Fibroblast of the conjunctiva (primary cell): ENCODE measurements around the gene RING1.

Source experiments
- DNase-seq: peaks from one replicate; pipeline ENCODE4 v3.0.0-alpha.2; 2010; ENCODE audit warnings: low read depth

RING1 gene

DNA sequence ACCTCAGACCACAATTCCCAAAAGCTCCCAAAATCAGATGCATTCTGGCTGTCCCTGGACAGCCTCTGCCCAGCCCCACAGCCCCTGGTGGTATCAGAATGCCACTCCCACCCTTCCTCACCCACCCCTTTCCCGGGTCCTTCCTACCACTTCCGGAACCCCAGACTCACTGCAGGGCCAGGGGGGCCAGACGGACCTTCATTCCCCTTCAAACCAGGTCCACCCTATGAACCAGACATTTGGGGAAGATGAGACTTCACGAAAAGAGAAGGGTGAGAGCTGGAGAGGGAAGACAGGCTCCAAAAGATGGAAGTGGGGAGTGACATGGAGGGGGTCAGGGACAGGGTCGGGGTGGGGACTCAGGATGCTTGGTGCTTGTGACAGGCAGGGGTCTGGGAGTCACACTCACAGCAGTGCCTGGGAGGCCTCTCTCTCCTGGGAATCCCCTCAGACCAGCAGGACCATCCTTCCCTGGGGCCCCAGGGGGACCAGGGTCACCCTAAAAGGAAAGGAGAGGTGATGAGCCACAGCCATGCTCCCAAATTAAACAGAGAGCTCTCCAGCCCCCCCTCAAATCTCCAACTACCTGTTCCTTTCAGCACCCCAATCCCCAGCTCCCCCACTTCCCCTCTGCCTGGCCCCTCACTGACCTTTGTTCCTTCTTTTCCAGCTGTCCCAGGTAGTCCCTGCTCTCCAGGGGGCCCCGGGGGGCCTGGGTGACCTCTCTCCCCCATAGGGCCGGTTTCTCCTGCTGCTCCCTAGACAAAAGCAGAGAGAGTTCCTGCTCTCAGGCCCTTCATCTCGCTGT, 36.2 kb upstream of the RING1 start:
- no peak for DNase-seq

DNA sequence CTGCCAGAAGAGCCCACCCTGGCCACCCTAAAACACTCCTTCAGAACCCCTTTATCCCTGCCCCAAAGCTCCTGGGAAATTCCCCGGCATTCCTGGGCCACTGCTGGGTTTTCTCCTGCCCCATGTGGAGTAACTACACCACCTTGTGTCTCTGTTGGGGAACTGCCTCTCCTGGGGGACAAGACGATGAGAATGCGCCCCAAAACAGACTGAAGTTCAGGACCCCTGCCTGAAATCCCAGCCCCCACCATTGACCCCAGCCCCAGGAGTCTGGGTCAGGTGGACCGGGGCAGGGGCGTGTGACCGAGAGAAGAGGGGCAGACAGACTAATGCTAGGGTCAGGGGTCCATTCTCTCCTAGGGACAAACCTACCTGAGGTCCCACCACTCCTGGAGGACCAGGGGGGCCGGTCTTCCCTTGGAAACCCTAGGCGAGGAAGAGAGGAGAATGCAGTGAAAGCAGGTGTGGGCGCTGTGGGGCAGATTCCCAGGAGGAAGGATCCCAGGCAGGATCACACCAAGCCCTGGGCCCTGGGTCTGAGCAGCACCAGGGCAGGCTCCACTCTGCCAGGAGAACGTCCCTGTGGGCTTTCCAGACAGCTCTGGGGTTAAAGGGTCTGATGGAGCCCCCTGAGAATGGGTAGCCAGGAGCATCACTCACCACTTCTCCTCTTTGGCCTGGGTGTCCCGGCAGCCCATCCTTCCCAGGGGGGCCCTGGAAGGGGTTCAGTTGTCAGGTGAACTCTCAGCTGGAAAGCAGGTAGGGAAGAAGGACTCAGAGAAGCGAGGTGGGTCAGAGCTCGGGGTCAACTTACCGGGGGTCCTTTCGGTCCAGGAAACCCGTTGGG, 35.4 kb upstream of the RING1 start:
- no peak for DNase-seq

DNA sequence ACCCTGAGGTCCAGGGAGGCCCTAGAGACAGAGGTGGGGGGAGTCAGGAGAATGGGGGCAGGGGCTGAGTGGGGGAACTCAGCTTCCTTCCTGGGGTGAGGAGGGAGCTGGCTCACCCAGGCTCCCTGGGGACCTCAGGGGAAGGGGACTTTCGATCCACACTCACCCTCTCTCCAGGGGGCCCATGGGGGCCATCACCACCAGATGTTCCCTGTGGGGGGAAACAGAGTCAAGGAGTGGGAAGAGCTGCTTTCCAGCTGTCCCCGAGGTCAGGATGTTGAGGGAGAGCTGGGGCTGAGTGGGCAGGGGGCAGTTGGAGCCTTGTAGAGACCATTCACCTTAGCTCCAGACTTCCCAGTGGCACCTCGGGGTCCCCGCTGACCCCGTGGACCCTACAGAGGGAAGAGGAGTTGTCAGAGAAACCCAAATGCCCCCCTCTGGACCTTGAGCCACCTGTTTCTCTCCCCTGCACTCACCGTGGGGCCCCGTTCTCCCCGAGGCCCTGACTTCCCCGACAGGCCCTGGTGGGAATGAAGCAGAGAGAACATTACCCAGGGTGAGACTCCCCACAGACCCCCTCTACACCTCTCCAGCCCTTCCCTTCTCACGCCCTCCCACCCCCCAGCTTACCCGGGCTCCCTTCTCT, 34.6 kb upstream of the RING1 start:
- DNase-seq: no peak

DNA sequence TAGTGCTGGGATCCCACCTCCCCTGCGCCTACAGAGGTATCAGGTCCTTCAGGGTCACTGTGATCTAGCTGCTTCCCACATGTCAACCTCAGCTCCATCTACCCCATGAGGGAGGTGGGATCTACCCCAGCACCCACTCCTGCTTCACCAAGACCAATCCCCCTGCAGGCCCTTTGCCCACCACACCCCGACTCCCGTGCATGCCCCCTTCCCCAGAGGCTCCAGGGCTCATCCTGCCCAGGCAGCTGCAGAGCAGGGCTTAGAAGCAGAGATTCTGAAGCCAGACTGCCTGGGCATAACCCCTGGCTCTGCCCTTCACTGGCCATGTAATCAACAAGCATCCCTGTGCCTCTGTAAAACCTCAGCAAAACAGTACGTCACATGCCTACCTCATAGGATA, 33.5 kb upstream of the RING1 start:
- no peak for DNase-seq

DNA sequence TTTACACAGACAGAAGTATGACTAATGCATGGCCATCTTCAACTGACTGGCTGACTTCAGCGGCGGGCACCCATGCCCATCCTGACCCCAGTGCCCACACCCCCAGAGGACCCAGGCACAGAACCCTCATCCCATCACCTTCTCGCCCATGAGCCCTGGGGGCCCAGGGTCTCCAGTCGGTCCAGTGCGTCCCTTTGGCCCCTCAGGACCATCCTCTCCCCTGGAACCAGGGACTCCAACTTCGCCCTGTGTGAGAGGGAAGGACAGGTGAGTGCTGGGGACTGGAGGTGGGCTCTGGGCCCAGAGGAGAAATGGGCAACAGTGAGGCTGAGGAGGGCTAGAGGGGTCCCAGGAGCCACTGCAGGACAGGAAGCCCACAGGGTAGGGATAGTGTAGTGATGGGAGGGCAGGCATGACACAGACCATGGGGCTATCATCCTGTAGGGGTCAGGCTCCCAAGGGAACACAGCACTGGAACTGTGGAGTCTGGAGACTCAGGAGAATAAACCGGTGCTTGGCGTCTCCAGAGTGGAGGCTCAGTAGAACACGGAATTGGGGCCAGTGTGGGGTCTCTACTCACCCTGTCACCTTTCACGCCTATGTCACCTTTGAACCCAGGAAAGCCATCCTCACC, 32.7 kb upstream of the RING1 start:
- DNase-seq: no peak

DNA sequence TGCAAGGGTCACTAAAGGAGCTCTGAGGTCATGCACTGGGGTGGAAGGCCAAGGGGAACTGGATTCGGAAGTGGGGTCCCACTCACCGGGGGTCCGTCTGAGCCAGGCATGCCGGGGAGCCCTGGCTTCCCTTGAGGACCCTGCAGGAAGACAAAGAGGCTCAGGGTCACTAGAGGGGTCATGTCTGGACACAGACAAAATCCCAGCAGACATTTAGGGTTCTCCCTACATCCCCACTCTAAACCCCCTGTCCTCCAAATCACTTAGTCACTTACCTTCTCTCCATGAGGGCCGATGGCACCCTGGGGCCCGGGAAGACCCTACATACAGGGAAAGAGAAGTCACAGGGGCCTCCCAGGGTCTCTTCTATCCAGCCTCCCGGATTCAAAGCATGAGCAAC, 31.4 kb upstream of the RING1 start:
- no peak for DNase-seq

DNA sequence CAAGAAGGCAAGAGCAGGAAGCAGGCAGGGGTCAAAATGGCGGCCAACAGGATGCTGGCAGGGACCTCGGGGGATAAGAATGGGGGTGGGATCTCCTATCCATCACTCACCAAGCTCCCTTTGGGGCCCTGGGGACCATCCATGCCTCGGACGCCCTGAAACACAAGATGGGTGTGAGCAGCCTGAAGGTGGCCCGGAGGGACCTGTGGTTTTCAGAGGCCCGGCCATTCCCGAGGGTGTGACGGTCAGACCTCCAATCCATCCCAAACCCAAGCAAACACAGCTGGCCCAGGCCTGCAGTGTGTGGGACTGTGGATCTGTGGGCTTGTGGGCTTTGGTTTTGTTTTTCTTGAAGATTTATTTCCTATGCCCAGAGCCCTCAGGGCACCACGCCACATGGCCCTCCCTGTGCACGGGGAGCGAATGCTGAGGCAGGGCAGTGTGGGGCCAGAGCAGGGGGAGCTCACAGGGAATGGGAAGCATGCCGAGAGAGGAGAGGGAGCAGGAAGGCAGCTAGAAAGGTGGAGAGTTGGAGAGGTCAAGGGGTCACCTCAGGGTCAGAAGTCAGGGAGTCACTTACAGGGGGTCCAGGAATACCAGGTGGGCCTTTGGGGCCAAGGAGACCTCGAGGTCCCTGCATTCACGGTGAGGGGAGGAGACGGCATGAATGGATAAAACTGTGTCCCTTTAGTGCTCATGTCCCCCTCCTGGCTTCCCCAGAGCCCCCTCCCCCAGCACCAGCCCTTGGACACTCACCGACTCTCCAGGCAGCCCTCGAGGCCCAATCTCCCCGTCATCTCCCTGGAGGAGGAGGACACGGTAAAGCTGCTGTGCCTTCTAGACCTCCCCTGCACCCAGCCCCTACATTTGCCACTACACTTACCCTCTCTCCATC, 30.5 kb upstream of the RING1 start:
- DNase-seq: no peak

DNA sequence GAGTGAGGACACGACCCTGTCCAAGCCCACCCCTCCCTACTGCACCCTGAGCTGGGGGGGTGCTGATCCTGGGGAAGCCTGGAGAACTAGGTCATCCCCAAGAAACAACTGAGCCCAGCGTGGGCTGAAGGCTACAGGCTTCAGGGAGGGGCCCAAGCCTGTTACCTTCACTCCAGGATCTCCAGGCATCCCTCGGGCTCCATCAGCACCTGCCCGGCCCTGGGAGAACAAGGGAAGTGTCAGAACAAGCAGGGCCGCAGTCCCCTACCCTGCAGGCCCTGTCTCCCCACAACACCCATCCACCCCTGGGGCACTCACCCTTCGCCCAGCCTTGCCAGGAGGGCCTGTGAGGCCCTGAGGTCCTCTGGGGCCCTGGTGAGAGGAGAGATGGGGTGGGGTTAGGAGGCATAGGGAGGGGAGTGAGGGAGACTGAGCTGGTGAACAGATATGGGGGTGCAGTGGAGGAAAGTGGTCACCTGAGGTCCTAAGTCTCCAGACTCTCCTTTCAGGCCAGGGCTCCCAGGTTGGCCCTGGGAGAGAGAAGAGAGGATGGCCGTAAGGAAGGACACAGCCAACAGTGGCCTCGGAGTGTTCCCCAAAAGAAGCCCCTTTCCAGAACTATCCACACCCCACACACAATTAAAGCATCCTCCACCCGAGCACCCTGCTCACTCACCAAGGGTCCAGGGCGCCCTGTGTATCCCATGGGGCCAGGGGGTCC, 29.4 kb upstream of the RING1 start:
- DNase-seq: no peak

DNA sequence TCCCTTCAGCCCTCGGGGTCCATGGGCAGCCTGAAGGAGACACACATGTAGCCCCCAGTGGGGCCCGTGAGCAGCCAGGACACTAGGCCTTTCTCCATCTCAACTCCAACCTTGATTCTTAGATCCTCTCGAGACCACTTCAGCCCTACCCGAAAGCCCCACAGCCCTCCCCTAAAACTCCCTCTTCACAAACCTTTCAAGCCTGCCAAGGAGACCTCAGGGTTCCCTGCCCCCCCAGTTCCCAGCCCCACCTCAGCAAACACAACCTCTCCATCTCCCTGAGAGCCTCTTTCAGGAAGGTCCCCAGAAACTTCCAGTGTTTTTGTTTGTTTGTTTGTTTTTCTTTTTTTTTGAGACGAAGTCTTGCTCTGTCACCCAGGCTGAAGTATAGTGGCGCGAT, 27.2 kb upstream of the RING1 start:
- no peak for DNase-seq

DNA sequence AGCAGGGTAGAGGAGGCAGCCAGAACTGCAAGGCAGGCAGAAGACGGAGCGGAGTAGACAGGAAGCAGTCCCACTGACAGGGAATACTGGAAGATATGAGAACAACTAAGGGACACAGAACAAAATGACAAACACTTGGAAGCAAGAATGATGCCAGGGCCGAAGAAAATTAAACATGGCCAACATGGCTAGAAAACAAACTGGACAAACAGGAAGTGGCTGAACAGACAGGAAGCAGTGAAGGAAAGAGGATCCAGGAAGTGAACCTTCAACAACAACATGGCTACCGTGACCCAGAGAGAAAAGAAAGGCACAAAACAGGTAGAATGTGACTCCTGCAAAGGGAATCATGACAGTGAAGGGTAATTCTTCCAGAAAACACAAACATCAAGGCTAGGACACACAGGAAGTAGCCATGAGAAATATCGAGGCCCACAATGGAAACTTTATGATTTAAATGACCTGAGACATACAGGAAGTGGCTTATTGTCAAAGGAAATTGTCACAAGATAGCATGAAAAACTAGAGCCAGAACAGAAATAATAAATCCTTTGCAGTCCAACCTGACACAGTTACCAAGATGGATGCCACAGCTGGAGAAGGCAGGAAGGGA, 25.1 kb upstream of the RING1 start:
- DNase-seq: no peak

DNA sequence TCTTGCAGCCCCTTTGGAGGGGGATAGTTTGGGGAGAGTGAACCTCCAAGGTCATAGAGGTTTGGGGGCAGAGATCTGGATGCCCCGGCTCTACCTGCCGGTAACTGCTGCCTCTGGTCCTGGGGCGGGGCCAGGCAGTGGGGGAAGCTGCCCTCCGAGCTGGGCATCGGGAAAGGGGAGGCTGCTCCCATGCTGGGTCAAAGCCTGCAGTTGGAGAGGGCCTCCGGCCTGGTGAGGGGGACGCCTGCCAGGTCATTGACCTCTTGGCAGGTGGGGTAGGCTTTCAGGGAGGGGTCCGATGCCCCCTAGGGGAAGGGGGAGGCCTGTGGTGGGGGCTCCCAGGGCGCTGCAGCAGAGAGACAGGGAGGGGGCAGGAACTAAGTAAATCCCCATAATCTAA, 23.1 kb upstream of the RING1 start:
- no peak for DNase-seq

DNA sequence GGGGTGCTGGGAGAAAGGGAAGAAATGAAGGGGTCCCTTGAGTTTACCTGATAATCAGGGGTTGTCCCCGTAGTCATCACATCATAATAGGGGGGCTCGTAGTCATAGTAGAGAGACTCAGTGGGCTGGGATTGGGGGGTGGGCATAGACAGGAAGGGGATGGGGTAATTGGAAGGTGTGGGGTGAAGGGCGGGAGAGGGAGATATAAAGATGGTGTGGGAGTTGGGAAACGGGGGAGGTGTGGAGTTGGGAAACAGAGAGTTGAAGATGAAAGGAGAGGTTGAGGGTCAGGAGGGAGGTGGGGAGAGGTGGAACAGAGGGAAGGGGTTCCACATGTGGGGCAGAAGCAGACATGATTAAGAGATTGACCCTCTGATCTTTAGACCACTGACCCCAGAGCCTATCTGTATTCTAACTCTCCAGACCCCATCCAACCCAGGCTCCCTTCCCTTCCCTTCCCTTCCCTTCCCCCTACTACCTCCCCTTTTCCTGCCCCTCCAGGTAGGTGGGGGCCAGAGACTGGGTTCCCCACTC, 22.6 kb upstream of the RING1 start:
- no peak for DNase-seq

DNA sequence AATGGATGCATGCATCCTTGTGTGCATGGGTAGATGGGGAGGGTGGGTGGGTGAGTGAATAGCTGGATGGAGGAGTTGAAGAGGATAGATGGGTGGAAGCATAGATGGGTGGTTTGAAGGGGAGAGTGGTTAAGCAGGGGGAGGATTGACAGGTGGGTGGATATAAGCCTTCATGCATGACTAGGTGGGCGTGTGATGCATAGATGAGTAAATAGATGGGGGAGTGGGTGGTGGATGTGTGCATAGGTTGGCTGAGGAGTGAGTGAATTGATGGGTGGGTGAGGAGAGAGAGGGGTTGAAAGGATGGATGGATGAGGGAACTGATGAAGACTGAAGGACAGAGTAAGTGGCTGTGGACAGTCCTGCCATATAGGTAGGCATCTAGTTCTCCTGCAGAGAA, 20.5 kb upstream of the RING1 start:
- no peak for DNase-seq

DNA sequence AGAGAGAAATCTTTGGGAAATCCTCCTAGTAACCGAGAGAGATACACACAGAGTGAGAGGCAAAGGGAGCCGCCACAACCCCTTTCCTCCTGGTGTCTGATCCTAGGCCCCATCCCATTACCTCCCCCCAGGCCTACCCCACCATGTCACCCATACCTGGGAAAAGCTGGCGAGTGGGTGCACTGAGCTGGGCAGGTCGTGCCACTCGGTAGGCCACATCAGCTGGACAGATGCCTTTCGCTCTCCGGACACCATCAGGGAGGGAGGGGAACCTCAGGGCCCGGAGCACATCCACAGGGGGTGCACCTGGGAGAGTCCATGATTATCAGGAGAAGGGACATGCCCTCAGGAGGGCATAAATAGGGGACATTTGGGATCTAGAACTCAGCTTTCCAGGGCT, 19.1 kb upstream of the RING1 start:
- DNase-seq: no peak

DNA sequence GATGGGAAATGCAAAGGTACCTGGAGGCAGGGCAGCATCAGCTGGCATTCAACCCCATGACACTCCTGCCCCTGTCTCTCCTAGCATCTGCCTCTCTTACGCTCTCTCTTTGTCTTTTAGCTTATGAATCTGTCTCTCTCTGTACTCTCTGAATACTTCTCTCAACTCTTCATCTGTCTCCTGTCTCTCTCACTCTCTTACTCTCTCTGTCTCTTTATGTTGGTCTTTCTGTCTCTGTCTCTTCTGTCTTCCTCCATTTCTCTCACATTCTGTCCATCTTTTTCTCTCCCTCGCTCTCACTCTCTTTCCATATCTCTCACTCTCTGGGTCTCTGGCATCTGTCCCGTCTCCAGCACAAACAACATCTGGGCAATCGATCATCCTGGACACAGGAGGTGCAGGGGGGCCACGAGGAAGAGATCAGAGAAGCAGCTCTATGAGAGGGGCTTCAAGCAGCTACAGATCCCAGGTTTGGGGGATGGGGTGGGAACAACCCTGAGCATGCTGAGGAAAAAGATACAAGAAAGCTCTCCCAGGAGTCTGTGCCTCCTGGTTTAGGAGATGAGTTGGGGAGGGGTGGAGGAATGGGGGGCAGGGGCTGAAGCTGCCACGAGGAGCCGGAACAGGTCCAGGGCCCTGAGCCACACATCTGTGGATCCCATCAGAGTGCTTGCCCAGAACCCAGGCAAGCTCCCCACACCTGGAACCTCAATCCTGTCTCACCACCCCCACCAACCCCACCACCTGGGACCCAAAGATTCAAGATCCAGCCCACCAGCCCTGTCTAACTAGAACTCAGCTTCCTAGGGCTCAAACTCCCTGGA, 18.5 kb upstream of the RING1 start:
- no peak for DNase-seq

DNA sequence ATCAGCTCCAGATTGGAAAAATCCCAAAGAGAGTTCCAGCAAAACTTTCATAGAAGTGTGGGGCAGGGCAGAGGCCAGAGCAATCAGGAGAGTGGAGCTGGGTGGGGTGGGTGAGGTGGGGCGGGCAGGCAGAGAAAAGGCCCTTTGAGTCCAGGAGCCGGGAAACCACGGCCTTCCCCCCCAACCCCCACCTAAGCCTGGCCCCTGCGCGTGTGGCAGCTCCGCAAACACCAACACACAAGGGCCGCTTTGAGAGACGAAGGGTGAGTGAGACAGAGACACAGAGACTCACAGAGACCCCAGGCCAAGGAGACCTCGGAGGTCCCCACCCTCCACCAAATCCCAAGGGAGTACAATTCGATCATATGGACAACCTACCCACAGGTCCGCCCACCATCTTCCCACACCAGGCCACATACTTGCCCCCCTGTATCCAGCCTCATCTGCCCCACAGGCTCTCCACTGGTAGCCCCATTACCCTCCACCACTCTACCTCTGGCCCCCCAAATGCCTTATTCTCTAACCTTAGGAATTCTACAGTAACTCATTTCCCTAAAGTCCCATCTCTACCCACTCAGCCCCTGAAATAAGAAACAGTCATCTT, 17.7 kb upstream of the RING1 start:
- no peak for DNase-seq

DNA sequence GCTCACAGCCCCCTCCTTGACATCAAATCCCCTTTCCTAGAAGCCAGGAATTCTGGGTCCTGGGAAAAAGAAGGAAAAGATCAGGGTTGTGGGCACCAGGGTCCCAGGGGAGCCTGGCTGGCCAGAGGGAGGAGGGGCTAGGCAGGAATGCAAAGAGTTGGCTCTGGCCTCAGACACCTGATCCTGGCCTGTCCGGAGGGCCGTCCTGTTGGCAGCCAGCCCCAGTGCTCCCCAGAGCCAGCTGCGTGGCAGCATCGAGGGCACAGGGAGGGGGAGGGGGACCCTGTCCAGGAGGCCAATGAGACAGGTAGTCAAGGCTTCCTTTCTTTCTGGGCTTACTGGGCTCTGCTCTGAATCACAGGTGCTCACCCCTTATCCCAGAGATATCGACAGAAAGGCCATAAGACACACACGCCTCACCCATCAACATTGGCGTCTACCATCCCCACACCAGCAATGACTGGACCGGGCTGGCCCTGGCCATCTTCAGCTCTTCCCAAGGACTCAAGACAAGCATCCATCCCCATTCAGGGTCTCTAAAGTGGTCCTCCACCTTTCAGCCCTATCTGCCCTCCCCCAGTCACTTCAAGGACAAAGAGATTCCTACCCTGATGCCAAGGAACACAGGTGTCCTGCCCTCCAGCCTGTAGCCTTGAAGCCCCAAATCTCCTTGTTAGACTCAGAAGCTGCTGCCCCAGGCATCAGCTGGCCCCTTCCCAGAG, 16.8 kb upstream of the RING1 start:
- DNase-seq: no peak

DNA sequence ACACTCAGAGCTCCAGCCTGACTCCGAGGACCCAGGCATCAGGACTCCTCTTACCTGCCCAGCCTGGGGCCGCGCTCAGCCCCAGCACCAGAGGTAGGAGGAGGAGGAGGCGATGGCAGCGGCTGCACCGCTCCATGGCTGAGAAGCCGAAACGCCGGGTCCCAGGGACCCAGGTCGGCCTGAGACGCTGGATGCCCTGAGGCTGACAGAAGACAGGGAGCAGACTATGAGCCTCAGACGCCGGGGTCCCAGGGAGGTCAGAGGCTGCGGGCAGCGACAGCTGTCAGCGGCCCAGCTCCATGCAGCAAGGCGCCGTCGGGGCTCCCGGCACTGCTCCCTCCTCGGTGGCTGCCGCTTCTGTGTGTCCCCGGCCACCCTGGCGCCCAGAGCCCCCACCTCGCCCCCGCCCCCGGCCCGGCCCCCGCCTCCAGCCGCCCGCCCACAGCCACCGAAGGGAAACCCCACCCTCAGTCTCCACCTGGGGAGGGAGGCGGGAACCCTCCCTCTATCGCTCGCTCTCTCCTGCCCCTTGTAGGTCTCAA, 16.1 kb upstream of the RING1 start, which contains the start of gene COL11A2:
Gene COL11A2 (minus strand): TSS at position 363 of the 542 bp plus-strand sequence. CDS start 227 bp downstream, at position 136.
- no peak for DNase-seq
